Esophagus muscularis mucosa (tissue), 4 donors: Measurements from ENCODE around the gene CDC42EP3. TPM values are rescaled to one million over a fixed set of nuclear protein-coding genes. Genes with fewer than 3 reads are reported as not detected.

Experiments used
- DNase-seq: peaks from one replicate; pipeline ENCODE4 v3.0.0-alpha.2; 2017; ENCODE audit errors: extremely low spot score
- H3K27ac ChIP-seq, 4 donors: fragments of 200-600 bp; sonication (generic); replicated peaks in 1 of 4; 1 replicate in 3 of 4; 2 replicates in 1 of 4; pipeline ENCODE4 v1.5.1; 2016 to 2019; ENCODE audit warnings: mild to moderate bottlenecking in 1 of 4
- H3K27me3 ChIP-seq, 4 donors: fragments of 200-600 bp; sonication (generic); one replicate each; pipeline versions ENCODE4 v1.5.1 to v1.6.0; 2016 to 2019
- H3K36me3 ChIP-seq, 4 donors: fragments of 200-600 bp; sonication (generic); one replicate each; pipeline ENCODE4 v1.5.1; 2016 to 2019
- H3K4me1 ChIP-seq, 4 donors: fragments of 200-600 bp; sonication (generic); one replicate each; pipeline ENCODE4 v1.5.1; 2016 to 2019
- H3K4me3 ChIP-seq, 4 donors: fragments of 200-600 bp; sonication (generic); 1 replicate in 2 of 4; 2 replicates in 2 of 4; pipeline ENCODE4 v1.5.1; 2016 to 2019; ENCODE audit warnings: mild to moderate bottlenecking in 4 of 4, moderate library complexity in 1 of 4
- H3K9me3 ChIP-seq, 4 donors: fragments of 200-600 bp; sonication (generic); 1 replicate in 3 of 4; 2 replicates in 1 of 4; pipeline ENCODE4 v1.5.1; 2016 to 2019
- CTCF ChIP-seq, 3 experiments: fragments of 200-600 bp in 2 of 3; fragments of 450-650 bp in 1 of 3; sonication (generic) in 2 of 3; IDR thresholded peaks; one replicate each; pipeline ENCODE4 v1.5.1; 2017 to 2019; ENCODE audit warnings: antibody characterized with exemption in 3 of 3, mild to moderate bottlenecking in 2 of 3, moderate library complexity in 1 of 3
- EP300 ChIP-seq: sonication (generic); formaldehyde crosslinking; IDR thresholded peaks from one replicate; pipeline ENCODE4 v1.6.1; 2017; ENCODE audit warnings: antibody characterized with exemption
- POLR2A ChIP-seq: fragments of 450-650 bp; IDR thresholded peaks from one replicate; pipeline ENCODE4 v1.6.1; 2017; ENCODE audit warnings: antibody characterized with exemption, moderate library complexity, mild to moderate bottlenecking, low read depth
- POLR2AphosphoS5 ChIP-seq, 2 donors: sonication (generic); formaldehyde crosslinking; IDR thresholded peaks; one replicate each; pipeline ENCODE4 v1.6.1; 2017; ENCODE audit warnings: antibody characterized with exemption in 2 of 2
- WGBS: methylation state at CpG from one replicate; pipeline ENCODE4 v1.1.5; 2018; 5-methylcytosine and 5-hydroxymethylcytosine counted together
- intact Hi-C: fragments of 100-400 bp; cut with DNase I; formaldehyde crosslinking; loops from one replicate; pipeline ENCODE4 v1.15.1; 2023
- total RNA-seq, 4 donors: library from RNA; depleted of rRNA; stranded (reverse); fragments of >200 nt; gene quantifications; one replicate each; pipeline versions ENCODE4 v1.1.0 to v1.2.1, GENCODE V29; 2016

CDC42EP3 gene
- total RNA-seq, 4 donors from 2014 or later, result 67.7 to 217 (median 112) TPM

DNA sequence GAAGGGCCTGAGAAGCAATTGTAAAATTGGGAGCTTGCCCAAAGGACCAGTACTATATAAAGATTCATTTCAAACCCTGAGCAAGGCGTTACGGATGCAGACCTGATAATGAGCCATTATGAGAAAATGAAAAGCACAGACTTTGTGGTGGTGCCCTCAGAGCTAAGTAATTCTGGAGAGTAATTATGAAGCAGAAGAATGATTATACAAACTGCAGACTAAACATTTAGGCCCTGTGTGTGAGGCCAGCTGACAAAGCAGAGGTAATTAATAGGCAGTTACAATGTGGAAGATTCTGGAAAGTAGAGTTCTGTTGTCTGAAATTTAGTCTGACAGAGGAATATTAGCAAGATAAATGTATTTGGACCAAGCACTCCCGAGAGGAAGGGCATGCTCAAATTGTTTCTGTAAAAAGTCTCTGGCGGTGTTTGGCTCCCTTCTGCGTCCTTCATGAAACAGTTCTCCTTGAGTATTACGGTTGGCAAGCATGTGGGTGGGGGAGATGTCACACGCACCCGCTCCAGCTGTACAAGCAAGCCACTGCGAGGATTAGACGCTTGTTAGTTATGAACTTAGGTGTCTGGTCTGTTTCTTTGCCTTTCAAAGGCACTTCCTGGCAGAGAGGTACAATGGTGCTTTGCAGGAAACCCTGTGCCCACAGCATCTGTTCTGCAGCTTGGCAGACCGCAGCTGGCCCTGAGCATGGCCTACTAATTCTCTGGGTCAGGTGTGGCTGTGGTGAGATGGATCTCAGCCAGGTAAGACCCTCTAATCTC is 45.5 kb downstream of the CDC42EP3 start:
- H3K36me3 ChIP-seq, result no peaks in the 10 kb centered on the region
- WGBS, result 32% methylated on average over 11 of the region's 11 CpGs
- no peak for DNase-seq
- no peaks in the 10 kb centered on the region for H3K27me3 ChIP-seq
- TF ChIP-seq EP300, result no peak
- TF ChIP-seq CTCF (IDR thresholded peaks at IDR 0.05), result peak in 2 of 3 experiments; percentile 9 to 22
- TF ChIP-seq POLR2AphosphoS5 (IDR thresholded peaks at IDR 0.05), result peak; percentile 56 to 76
- peaks cover 9 to 30% (median 25%) of the 10 kb centered on the region in 4 donors for H3K4me1 ChIP-seq
- peak overlapping the region; percentile 59 to 74 (median 70) for H3K27ac ChIP-seq
- intact Hi-C loops, result no loop called here
- H3K4me3 ChIP-seq, result peak overlapping the region in 1 of 4 donors; percentile 5
- H3K9me3 ChIP-seq, result no peaks in the 10 kb centered on the region

DNA sequence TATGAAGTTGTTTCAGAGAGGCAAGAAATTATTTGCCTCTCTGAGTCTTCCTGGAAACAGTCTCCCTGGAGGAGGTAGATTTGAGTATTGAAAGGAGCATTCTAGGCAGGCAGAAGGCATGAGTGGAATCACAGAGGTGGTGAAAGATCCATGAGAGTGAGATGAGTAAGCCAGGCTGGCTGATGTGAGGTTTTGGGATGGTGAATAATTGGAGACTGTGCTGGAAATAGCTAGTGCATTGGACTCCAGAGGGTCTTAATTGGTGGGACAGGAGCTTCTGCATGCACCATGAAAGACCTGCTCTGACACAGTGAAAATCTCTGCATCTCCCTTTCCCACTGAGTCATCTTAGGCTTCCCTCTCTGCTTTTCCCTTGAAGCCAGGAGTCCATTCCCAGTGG is 46.3 kb downstream of the CDC42EP3 start:
- H3K27me3 ChIP-seq, result no peaks in the 10 kb centered on the region
- no peak for TF ChIP-seq POLR2A
- TF ChIP-seq EP300, result no peak
- TF ChIP-seq CTCF (IDR thresholded peaks at IDR 0.05), result no peak
- no peak for TF ChIP-seq POLR2AphosphoS5 (IDR thresholded peaks at IDR 0.05)
- H3K4me1 ChIP-seq, result peaks cover 9 to 30% (median 25%) of the 10 kb centered on the region in 4 donors
- intact Hi-C loops, result no loop called here
- no peak for DNase-seq
- H3K27ac ChIP-seq, result peak overlapping the region; percentile 59 to 74 (median 70)
- no peaks in the 10 kb centered on the region for H3K36me3 ChIP-seq
- no peak overlapping the region for H3K4me3 ChIP-seq
- H3K9me3 ChIP-seq, result no peaks in the 10 kb centered on the region

GRCh38 chr2:37623971-37624900 is 47.2 kb downstream of the CDC42EP3 start:
- Histone ChIP-seq H3K4me1 (peaks cover 9 to 30% (median 25%) of the 10 kb centered on the region in 4 donors), H3K27ac (no peak overlapping the region)

GRCh38 chr2:37623406-37623805 is 48.0 kb downstream of the CDC42EP3 start:
- H3K27ac ChIP-seq, result no peak overlapping the region
- DNase-seq, result no peak
- no peak overlapping the region for H3K4me3 ChIP-seq
- intact Hi-C loops, result no loop called here
- H3K4me1 ChIP-seq, result peaks cover 9 to 30% (median 25%) of the 10 kb centered on the region in 4 donors
- H3K27me3 ChIP-seq, result no peaks in the 10 kb centered on the region
- H3K36me3 ChIP-seq, result no peaks in the 10 kb centered on the region
- TF ChIP-seq POLR2AphosphoS5 (IDR thresholded peaks at IDR 0.05) (no peak), POLR2A (no peak)
- H3K9me3 ChIP-seq, result no peaks in the 10 kb centered on the region

More at GRCh38 chr2:37623971-37624900, 47.2 kb downstream of the CDC42EP3 start:
- no peak for TF ChIP-seq CTCF (IDR thresholded peaks at IDR 0.05)
- no peak for TF ChIP-seq POLR2A
- no peak for TF ChIP-seq EP300
- TF ChIP-seq POLR2AphosphoS5 (IDR thresholded peaks at IDR 0.05), result no peak
- DNase-seq, result no peak
- Histone ChIP-seq H3K4me3 (no peak overlapping the region), H3K27me3 (no peaks in the 10 kb centered on the region), H3K36me3 (no peaks in the 10 kb centered on the region), H3K9me3 (no peaks in the 10 kb centered on the region)
- 84% methylated on average over 8 of the region's 8 CpGs for WGBS
- intact Hi-C loops, result no loop called here

DNA sequence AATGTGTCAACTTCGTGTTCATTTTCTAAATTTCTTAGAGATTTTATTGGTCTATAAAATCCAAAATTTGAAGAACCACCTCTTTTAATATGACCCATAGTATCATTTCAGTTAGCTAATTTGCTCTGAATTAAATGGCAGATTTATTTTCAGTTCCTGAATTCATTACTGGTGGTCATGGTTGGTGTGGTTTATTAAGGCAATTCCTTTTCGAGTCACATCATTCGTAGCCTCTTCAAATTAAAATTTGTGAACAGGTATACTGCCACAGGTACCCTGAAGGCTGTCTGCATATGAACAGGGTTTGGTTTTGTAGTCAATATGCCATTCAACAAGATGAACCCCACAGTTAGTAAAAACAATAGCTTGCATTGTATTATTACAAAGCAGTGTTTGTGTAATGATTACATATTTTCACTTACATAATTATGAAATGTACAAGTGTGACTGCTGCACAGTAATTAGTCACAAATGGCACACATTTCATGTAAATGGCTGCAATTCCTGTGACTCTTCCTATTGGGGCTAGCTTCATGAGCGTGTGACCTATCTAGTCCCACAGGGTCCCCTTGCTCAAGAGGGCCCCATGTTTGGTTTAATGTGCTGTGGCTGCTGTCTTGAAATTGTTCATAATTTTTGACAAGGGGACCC is 48.9 kb downstream of the CDC42EP3 start:
- intact Hi-C loops, result no loop called here
- Histone ChIP-seq H3K4me3 (no peak overlapping the region), H3K36me3 (no peaks in the 10 kb centered on the region), H3K27me3 (no peaks in the 10 kb centered on the region), H3K4me1 (peaks cover 9 to 30% (median 25%) of the 10 kb centered on the region in 4 donors), H3K27ac (no peak overlapping the region), H3K9me3 (no peaks in the 10 kb centered on the region)
- no peak for DNase-seq
- TF ChIP-seq CTCF (IDR thresholded peaks at IDR 0.05), result no peak
- TF ChIP-seq POLR2AphosphoS5 (IDR thresholded peaks at IDR 0.05), result no peak
- TF ChIP-seq POLR2A, result no peak
- no peak for TF ChIP-seq EP300
- WGBS, result 93% methylated on average over 4 of the region's 4 CpGs
